Measurements from ENCODE around the gene BCL2A1.
"Not testable (repeated sequence)": the region's sequence is repeated elsewhere in the genome, so short reads cannot be mapped to it uniquely, and the experiment has no call there.

The BCL2A1 gene

GRCh38 chr15:79919749-79920511 is 51.1 kb downstream of the BCL2A1 start:
- no peak for DNase-seq

GRCh38 chr15:79919090-79919748 is 51.8 kb downstream of the BCL2A1 start:
- DNase-seq, result no peak

- DNase-seq, result no peak
Measured at GRCh38 chr15:79918278-79918677, 52.7 kb downstream of the BCL2A1 start.

GRCh38 chr15:79916502-79917132 is 54.4 kb downstream of the BCL2A1 start:
- DNase-seq, result no peak

- DNase-seq, result not testable (repeated sequence)
Measured at GRCh38 chr15:79915776-79916501, 55.1 kb downstream of the BCL2A1 start.

GRCh38 chr15:79914728-79915127 is 56.3 kb downstream of the BCL2A1 start:
- no peak for DNase-seq
